Measurements from ENCODE around the gene KPNA3. TPM values are rescaled to one million over a fixed set of nuclear protein-coding genes. Genes with fewer than 3 reads are reported as not detected.
A peak's percentile ranks its signal among the peaks of the same experiment; 100 is the strongest.

Gene KPNA3
- total and polyA plus RNA-seq, 2 donors (not counting 3 experiments of a cell fraction or from before 2014, with no cell fraction given): 19.6 to 60.4 TPM

DNA sequence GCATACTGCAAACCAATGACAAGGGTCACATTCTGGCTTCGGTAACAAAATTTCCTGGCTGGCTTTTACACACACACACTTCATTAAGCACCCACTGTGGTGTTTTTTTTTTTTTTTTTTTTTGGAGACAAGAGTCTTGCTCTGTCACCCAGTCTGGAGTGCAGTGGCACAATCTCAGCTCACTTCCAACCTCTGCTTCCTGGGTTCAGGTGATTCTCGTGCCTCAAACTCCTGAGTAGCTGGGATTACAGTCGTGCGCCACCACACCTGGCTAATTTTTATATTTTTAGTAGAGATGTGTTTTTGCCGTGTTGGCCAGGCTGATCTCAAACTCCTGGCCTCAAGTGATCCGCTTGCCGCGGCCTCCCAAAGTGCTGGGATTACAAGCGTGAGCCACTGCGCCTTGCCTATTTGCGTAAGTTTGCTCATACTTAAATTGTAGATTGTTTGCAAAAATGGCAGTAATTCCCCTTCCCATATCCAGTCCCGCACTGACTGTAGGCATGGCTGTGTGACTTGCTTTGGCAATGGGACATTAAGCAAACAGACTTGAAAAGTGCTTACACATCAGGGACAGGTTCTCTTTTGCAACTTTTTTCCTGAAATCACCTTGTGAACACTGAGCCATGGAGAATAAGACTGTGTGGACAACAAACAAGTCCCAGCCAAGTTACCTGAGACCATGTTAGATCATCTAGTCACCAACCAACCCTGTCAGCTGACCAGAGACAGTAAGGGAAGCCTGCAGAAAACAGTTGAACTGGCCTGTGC is 59.1 kb downstream of the KPNA3 start:
- peak; percentile 2 for DNase-seq (ENCODE audit: low read depth, low spot score)
- Histone ChIP-seq H3K4me1 (ENCODE audit: control insufficient read depth, extremely low read depth, insufficient read depth, low read length) (peaks cover 7% of the 10 kb centered on the region), H3K9me3 (replicated peaks; ENCODE audit: control insufficient read depth, insufficient read depth, low read length) (no peaks in the 10 kb centered on the region), H3K27ac (ENCODE audit: insufficient read depth, low read depth, low read length) (no peak overlapping the region), H3K9ac (replicated peaks; ENCODE audit: extremely low read depth, insufficient read depth, low read length) (no peak overlapping the region), H3K4me3 (replicated peaks in 1 of 3; ENCODE audit: insufficient read depth in 1 of 3, low read depth in 1 of 3, low read length in 3 of 3) (no peak overlapping the region), H3K27me3 (ENCODE audit: control insufficient read depth in 2 of 2, insufficient read depth in 2 of 2, low read length in 2 of 2) (no peaks in the 10 kb centered on the region), H4K20me1 (replicated peaks; ENCODE audit: control insufficient read depth, extremely low read depth, insufficient read depth, low read length) (no peaks in the 10 kb centered on the region), H3K4me2 (ENCODE audit: insufficient read depth, low read length) (no peak overlapping the region), H3K36me3 (ENCODE audit: control insufficient read depth in 2 of 2, extremely low read depth in 1 of 2, insufficient read depth in 2 of 2, low read length in 2 of 2) (peaks cover 0 to 2% of the 10 kb centered on the region in 2 experiments), H2AFZ (ENCODE audit: low read depth, low read length) (no peak overlapping the region), H3K9me1 (replicated peaks; ENCODE audit: control insufficient read depth, extremely low read depth, insufficient read depth, low read length) (no peaks in the 10 kb centered on the region), H3K79me2 (ENCODE audit: control insufficient read depth, insufficient read depth, low read length) (no peaks in the 10 kb centered on the region)
- BruUV-seq (replicated peaks): no TSS peak
- dilution Hi-C loops (cut with MboI; ENCODE audit: extremely low pct_ligation_motif_present, low sequenced_read_pairs): no loop called here
- intact Hi-C loops (cut with micrococcal nuclease): no loop called here
- TF ChIP-seq JUN (IDR thresholded peaks at IDR 0.05; ENCODE audit: borderline replicate concordance, insufficient read depth, insufficient read length, low read depth): no peak
- no peak for TF ChIP-seq EZH2 (IDR thresholded peaks at IDR 0.05; ENCODE audit: borderline replicate concordance, low read depth, low read length, severe bottlenecking)
- no peak for TF ChIP-seq POLR2A (IDR thresholded peaks at IDR 0.05; ENCODE audit: low read depth, low read length)
- no peak for TF ChIP-seq GATA2 (IDR thresholded peaks at IDR 0.05; ENCODE audit: insufficient read depth, insufficient read length, low read depth, low read length)
- no peak for TF ChIP-seq POLR2AphosphoS5 (IDR thresholded peaks at IDR 0.05; ENCODE audit: insufficient read depth, low read depth, low read length)
- TF ChIP-seq, protein P1, sequence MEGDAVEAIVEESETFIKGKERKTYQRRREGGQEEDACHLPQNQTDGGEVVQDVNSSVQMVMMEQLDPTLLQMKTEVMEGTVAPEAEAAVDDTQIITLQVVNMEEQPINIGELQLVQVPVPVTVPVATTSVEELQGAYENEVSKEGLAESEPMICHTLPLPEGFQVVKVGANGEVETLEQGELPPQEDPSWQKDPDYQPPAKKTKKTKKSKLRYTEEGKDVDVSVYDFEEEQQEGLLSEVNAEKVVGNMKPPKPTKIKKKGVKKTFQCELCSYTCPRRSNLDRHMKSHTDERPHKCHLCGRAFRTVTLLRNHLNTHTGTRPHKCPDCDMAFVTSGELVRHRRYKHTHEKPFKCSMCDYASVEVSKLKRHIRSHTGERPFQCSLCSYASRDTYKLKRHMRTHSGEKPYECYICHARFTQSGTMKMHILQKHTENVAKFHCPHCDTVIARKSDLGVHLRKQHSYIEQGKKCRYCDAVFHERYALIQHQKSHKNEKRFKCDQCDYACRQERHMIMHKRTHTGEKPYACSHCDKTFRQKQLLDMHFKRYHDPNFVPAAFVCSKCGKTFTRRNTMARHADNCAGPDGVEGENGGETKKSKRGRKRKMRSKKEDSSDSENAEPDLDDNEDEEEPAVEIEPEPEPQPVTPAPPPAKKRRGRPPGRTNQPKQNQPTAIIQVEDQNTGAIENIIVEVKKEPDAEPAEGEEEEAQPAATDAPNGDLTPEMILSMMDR (IDR thresholded peaks at IDR 0.05; ENCODE audit: extremely low read depth in 1 of 2, insufficient read depth in 1 of 2, low read depth in 1 of 2, low read length in 2 of 2): no peak
- TF ChIP-seq FOS (IDR thresholded peaks at IDR 0.05; ENCODE audit: borderline replicate concordance, insufficient read depth, low read length): no peak
- no peak for TF ChIP-seq MYC (IDR thresholded peaks at IDR 0.05; ENCODE audit: low read depth, low read length)
- TF ChIP-seq, protein P2, sequence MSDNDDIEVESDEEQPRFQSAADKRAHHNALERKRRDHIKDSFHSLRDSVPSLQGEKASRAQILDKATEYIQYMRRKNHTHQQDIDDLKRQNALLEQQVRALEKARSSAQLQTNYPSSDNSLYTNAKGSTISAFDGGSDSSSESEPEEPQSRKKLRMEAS (IDR thresholded peaks at IDR 0.05; ENCODE audit: insufficient read depth, insufficient read length): no peak
- CTCF ChIA-PET: interaction anchor here (0.6 to 1.4 kb wide), 2 partner anchors 10 to 168 kb away, joined by 3 read pairs; no protein-coding TSS in a partner anchor
- POLR2A ChIA-PET: no interaction called here
- no peak for FAIRE-seq
